Muscle of arm (tissue), 12 donors: Measurements from ENCODE around the gene SYP. TPM values are rescaled to one million over a fixed set of nuclear protein-coding genes. Genes with fewer than 3 reads are reported as not detected.

Source experiments
- DNase-seq: peaks from one replicate; pipeline ENCODE4 v3.0.0-alpha.2; 2013
- polyA plus RNA-seq, 12 donors: library from polyadenylated mRNA; unstranded; fragments of 120-200 nt; gene quantifications; one replicate each; pipeline ENCODE4 v1.2.1, GENCODE V29; 2013; ENCODE audit not compliant: insufficient read length in 12 of 12

The SYP gene
- polyA plus RNA-seq, 12 donors: 0.59 to 5.9 (median 0.97) TPM; not detected in 1

DNA sequence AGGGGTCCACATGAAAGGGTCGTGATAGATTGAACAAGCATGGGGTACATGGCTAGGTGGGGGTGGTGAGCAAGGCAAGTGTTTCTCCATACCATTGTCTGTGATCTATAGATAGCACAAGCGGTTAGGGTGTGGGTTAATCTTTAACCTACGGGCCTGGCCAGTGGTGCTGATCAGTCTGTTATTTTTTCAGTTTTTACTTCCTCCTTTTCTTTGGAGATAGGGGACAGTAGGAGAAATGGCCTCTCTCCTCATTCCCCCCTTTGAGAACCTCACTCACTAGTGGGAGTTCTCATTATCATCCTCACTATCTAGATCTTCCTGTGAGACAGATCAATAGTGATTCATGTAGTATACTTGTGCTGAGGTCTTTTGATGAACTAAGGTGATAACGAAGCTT lies 60.3 kb downstream of the SYP start:
- DNase-seq: no peak

Other genes starting within 250 kb of the SYP start
- gene OTUD5, start 242.6 kb downstream of the SYP start, polyA plus RNA-seq: 10 to 100 TPM in 11 of 12 donors, not detected in 1; 30.6 to 57.7 (median 35.2) TPM
- gene KCND1, start 228.3 kb downstream of the SYP start, polyA plus RNA-seq: 1 to 10 TPM in 4 of 12 donors, under 1 TPM in 6, not detected in 2; 0.63 to 5.0 (median 0.96) TPM
- 10 to 100 TPM in 11 of 12 donors, not detected in 1; 15.5 to 49.0 (median 24.6) TPM for gene GRIPAP1, start 197.9 kb downstream of the SYP start, polyA plus RNA-seq
- 10 to 100 TPM in 11 of 12 donors, not detected in 1; 18.0 to 39.7 (median 20.6) TPM for gene TFE3, start 156.8 kb downstream of the SYP start, polyA plus RNA-seq
- 10 to 100 TPM in 2 of 12 donors, 1 to 10 TPM in 9, not detected in 1; 2.7 to 12.4 (median 4.2) TPM for gene CCDC120, start 141.2 kb downstream of the SYP start, polyA plus RNA-seq
- 10 to 100 TPM in 11 of 12 donors, not detected in 1; 15.7 to 63.8 (median 22.1) TPM for gene PRAF2, start 126.2 kb downstream of the SYP start, polyA plus RNA-seq
- gene WDR45, start 120.3 kb downstream of the SYP start, polyA plus RNA-seq: 10 to 100 TPM in 11 of 12 donors, not detected in 1; 20.7 to 44.0 (median 33.2) TPM
- gene GPKOW, start 76.5 kb downstream of the SYP start, polyA plus RNA-seq: 10 to 100 TPM in 11 of 12 donors, not detected in 1; 15.5 to 19.0 (median 17.1) TPM
- 1 to 10 TPM in 10 of 12 donors, not detected in 2; 1.2 to 2.3 (median 1.9) TPM for gene MAGIX, start 37.4 kb downstream of the SYP start, polyA plus RNA-seq
- 100 to 1,000 TPM in 10 of 12 donors, 10 to 100 TPM in 1, not detected in 1; 99.4 to 232 (median 162) TPM for gene PLP2, start 28.3 kb downstream of the SYP start, polyA plus RNA-seq
- 1 to 10 TPM in 10 of 12 donors, not detected in 2; 2.4 to 8.7 (median 3.7) TPM for gene PRICKLE3, start 13.8 kb downstream of the SYP start, polyA plus RNA-seq
- gene CACNA1F, start 33.1 kb upstream of the SYP start, polyA plus RNA-seq: under 1 TPM in 6 of 12 donors, not detected in 6; 0.03 to 0.39 (median 0.15) TPM
- 10 to 100 TPM in 7 of 12 donors, 1 to 10 TPM in 4, not detected in 1; 8.4 to 18.4 (median 11.0) TPM for gene CCDC22, start 35.3 kb upstream of the SYP start, polyA plus RNA-seq
- 1 to 10 TPM in 1 of 12 donors, under 1 TPM in 9, not detected in 2; 0.25 to 1.9 (median 0.47) TPM for gene FOXP3, start 64.5 kb upstream of the SYP start, polyA plus RNA-seq
- gene PPP1R3F, start 69.6 kb upstream of the SYP start, polyA plus RNA-seq: 10 to 100 TPM in 1 of 12 donors, 1 to 10 TPM in 10, not detected in 1; 4.9 to 11.0 (median 7.0) TPM
- gene GAGE10, start 103.5 kb upstream of the SYP start, polyA plus RNA-seq: not detected
- gene GAGE12J, start 121.8 kb upstream of the SYP start, polyA plus RNA-seq: not detected
- gene GAGE13, start 131.4 kb upstream of the SYP start, polyA plus RNA-seq: not detected